Ovary (tissue), 9 donors: ENCODE data around the gene DUSP1. TPM values are rescaled to one million over a fixed set of nuclear protein-coding genes. Genes with fewer than 3 reads are reported as not detected.

Experiments used
- DNase-seq, 5 donors: peaks; one replicate each; pipeline ENCODE4 v3.0.0-alpha.2; 2019 to 2020
- H3K27ac ChIP-seq, 2 donors: fragments of 200-600 bp; one replicate each; pipeline versions ENCODE4 v1.5.1 to v1.8.0; 2019 to 2022
- H3K27me3 ChIP-seq: fragments of 200-600 bp; one replicate; pipeline ENCODE4 v1.8.0; 2022
- H3K36me3 ChIP-seq: fragments of 200-600 bp; sonication (generic); one replicate; pipeline ENCODE4 v1.5.1; 2019
- H3K4me1 ChIP-seq: one replicate; pipeline ENCODE4 v1.8.1; 2013; ENCODE audit warnings: mild to moderate bottlenecking, moderate library complexity; ENCODE audit not compliant: insufficient read depth
- H3K4me3 ChIP-seq: fragments of 200-600 bp; sonication (generic); one replicate; pipeline ENCODE4 v1.5.1; 2017
- H3K9me3 ChIP-seq, 2 donors: fragments of 200-600 bp in 1 of 2; sonication (generic) in 1 of 2; one replicate each; pipeline versions ENCODE4 v1.5.1 to v1.8.1; 2013 to 2019; ENCODE audit warnings: mild to moderate bottlenecking in 1 of 2, moderate library complexity in 1 of 2
- EP300 ChIP-seq: sonication (generic); formaldehyde crosslinking; IDR thresholded peaks from one replicate; pipeline ENCODE4 v1.6.1; 2017; ENCODE audit warnings: antibody characterized with exemption
- POLR2A ChIP-seq: fragments of 450-650 bp; IDR thresholded peaks from one replicate; pipeline ENCODE4 v1.6.1; 2017; ENCODE audit warnings: antibody characterized with exemption, mild to moderate bottlenecking, moderate library complexity
- WGBS, 3 donors: extraction: QIAGEN DNeasy Blood & Tissue Kit in 1 of 3; methylation state at CpG; one replicate each; pipeline versions ENCODE4 v1.1.5 to v1.1.7; 2013 to 2017; 5-methylcytosine and 5-hydroxymethylcytosine counted together
- intact Hi-C, 4 donors: fragments of 100-400 bp; cut with DNase I; formaldehyde crosslinking; loops; one replicate each; pipeline versions ENCODE4 v1.11.0 to v1.15.1; 2022 to 2023
- polyA plus RNA-seq, 2 donors: library from polyadenylated mRNA; stranded (reverse); fragments of 200-250 nt in 1 of 2; fragments of 350-450 nt in 1 of 2; fragmentation: Illumina TruSeq in 1 of 2; extraction: RNeasy Lipid Tissue Mini Kit (QIAGEN cat#74804) in 1 of 2; gene quantifications; one replicate each; pipeline ENCODE4 v1.2.3, GENCODE V29; 2013 to 2014
- total RNA-seq, 7 donors: library from RNA; depleted of rRNA in 2 of 7; stranded (reverse); fragments of >200 nt in 2 of 7; fragmentation: NEBNext Ultra II Directional in 3 of 7; extraction: Animal tissue kit (Norgen Biotek cat#: 25700) in 3 of 7; gene quantifications; one replicate each; pipeline versions ENCODE4 v1.1.0 to v1.2.4, GENCODE V29; 2016 to 2023
- TF ChIP-seq, protein P1 (sequence below), 3 donors: fragments of 450-650 bp in 2 of 3; fragments of 200-600 bp in 1 of 3; IDR thresholded peaks; one replicate each; pipeline versions ENCODE4 v1.5.1 to v1.8.0; 2016 to 2022; ENCODE audit warnings: antibody characterized with exemption in 3 of 3, mild to moderate bottlenecking in 1 of 3
- donor health status: DM: no; HTN: no; CAD: no; lungs with moderate emphysema.
- donor health status: DM: no; HTN: no; CAD: no.
- donor health status: Bipolar disorder and iron deficiency.
- donor health status: DM: yes; HTN: yes; CAD: no.
- donor health status: DM: no; HTN: no; CAD: no.
- donor health status: DM: yes; HTN: yes; CAD: no.

Gene DUSP1
- total and polyA plus RNA-seq, 9 donors, result 112 to 2,672 (median 201) TPM

DNA sequence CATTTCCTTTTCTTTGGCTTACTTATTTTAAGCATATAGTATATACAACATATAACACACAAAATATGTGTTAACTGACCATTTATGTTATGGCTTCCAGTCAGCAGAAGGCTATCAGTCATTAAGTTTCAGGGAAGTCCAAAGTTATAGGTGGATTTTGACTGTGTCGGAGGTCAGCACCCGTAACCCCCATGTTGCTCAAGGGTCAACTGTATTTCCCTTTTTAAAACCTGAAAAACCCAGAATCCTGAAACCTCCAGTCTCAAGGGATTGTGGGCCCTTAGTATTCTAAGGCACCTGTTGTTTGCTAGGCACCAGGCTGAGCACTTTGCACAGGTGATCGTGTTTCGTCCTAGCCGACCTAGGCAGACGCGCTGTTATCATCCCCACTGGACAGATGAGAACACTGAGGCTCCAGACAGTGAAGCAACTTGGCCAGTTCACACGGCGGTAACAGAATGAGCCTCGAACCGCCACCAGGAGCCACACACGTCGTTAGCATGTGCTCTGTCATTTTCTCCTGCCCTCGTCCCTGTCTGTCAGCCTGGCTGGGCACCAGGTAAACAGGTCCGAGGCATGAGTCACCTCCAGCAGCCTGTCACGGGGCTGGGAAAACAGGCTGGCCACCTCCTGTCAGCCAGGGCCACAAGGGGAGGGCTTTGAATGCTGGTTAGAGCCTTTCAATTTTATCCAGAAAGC lies 39.9 kb downstream of the DUSP1 start:
- no peak overlapping the region for H3K27ac ChIP-seq
- no peaks in the 10 kb centered on the region for H3K9me3 ChIP-seq
- peaks cover 10% of the 10 kb centered on the region for H3K4me1 ChIP-seq
- no peaks in the 10 kb centered on the region for H3K27me3 ChIP-seq
- H3K36me3 ChIP-seq, result no peaks in the 10 kb centered on the region
- no peak overlapping the region for H3K4me3 ChIP-seq
- no peak for TF ChIP-seq EP300
- TF ChIP-seq, protein P1, sequence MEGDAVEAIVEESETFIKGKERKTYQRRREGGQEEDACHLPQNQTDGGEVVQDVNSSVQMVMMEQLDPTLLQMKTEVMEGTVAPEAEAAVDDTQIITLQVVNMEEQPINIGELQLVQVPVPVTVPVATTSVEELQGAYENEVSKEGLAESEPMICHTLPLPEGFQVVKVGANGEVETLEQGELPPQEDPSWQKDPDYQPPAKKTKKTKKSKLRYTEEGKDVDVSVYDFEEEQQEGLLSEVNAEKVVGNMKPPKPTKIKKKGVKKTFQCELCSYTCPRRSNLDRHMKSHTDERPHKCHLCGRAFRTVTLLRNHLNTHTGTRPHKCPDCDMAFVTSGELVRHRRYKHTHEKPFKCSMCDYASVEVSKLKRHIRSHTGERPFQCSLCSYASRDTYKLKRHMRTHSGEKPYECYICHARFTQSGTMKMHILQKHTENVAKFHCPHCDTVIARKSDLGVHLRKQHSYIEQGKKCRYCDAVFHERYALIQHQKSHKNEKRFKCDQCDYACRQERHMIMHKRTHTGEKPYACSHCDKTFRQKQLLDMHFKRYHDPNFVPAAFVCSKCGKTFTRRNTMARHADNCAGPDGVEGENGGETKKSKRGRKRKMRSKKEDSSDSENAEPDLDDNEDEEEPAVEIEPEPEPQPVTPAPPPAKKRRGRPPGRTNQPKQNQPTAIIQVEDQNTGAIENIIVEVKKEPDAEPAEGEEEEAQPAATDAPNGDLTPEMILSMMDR (IDR thresholded peaks at IDR 0.05), result no peak
- no peak for TF ChIP-seq POLR2A
- intact Hi-C loops, result no loop called here
- 87 to 92% (median 90%) methylated on average over 16 of the region's 16 CpGs for WGBS, 3 donors
- no peak for DNase-seq

DNA sequence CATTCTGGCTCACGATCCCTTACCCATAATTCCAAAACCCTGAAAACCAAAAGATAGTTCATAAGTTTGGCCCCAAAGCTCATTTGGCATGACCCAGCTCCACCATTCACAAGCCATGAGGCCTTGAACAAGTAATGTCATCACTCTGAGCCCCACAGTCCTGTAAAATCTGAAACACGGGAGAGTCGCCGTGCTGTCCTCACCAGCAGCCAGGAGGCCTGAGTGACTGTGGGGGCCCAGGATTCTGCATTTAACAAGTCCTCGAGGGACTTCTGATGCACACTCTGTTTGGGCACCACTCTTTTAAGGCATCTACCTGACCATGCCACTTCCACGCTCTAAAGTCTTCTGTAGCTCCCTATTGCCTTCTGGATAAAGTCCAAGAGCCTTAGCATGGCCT lies 40.8 kb downstream of the DUSP1 start:
- Histone ChIP-seq H3K4me3 (no peak overlapping the region), H3K36me3 (no peaks in the 10 kb centered on the region), H3K4me1 (peaks cover 10% of the 10 kb centered on the region), H3K27ac (no peak overlapping the region), H3K9me3 (no peaks in the 10 kb centered on the region), H3K27me3 (no peaks in the 10 kb centered on the region)
- 96 to 98% (median 97%) methylated on average over 6 of the region's 6 CpGs for WGBS, 3 donors
- TF ChIP-seq, protein P1 (IDR thresholded peaks at IDR 0.05), result no peak
- TF ChIP-seq EP300 (no peak), POLR2A (no peak)
- intact Hi-C loops, result no loop called here
- no peak for DNase-seq

DNA sequence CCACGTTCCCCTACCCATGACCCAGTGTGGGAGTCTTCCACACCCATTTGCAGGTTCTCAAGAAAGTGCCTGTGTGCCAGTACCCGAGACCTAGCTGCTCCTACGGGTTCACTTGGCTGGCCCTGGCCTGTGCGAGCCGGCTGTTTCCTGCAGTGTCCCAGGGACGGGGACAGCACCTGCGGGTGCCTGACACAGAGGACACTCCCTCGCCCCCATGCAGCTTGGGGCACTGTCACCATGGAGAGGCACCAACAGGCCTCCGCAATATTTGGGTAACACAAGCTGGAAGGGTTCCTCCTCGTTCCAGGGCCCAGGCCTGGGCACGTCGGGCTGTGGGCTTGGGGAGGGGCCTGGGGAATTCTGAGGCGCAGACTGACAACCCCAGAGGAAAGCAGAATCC lies 41.4 kb downstream of the DUSP1 start:
- Histone ChIP-seq H3K9me3 (no peaks in the 10 kb centered on the region), H3K27me3 (no peaks in the 10 kb centered on the region), H3K4me1 (peaks cover 10% of the 10 kb centered on the region), H3K4me3 (no peak overlapping the region), H3K27ac (no peak overlapping the region), H3K36me3 (no peaks in the 10 kb centered on the region)
- no peak for TF ChIP-seq POLR2A
- TF ChIP-seq, protein P1 (IDR thresholded peaks at IDR 0.05), result no peak
- TF ChIP-seq EP300, result no peak
- DNase-seq, result no peak
- intact Hi-C loops, result loop anchor here in 1 of 4 donors (10.0 kb wide), 1 partner anchor 325 kb away; the partner anchor contains the start of gene CREBRF
- 90 to 94% (median 93%) methylated on average over 11 to 13 of the region's 13 CpGs for WGBS, 3 donors

DNA sequence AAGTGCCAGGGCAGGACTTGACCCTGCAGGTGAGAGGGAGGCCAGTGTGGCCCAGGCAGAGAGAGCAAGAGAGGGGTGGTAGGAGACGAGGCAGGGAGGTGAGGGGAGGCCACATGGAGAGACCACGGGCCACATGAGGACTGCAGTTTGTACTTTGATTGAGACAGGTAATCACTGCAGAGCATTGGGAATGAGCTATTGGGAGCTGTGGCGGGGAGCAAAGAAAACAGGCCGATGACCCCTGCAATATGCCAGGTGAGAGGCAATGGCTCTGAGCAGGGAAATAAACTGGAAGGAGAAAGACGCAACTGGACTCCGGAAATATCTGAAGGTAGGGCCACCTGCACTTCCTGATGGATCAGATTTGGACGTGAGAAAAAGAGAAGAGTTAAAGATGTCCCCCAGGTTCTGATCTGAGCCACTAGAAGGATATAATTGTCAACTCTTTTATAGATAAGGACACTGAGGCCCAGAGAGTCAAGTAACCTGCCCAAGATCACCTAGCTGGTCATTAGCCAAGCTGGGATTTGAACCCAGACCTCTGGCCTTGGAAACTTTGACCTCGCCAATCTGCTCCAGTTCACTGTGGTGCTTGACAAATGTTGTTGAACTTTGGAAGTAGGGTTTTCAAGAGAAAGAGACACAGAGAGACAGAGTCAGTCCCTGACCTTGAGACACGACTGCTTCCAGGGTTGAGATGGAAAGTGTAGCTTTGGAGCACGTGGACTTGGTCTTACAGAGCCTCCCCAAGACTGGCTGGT lies 42.3 kb downstream of the DUSP1 start:
- Histone ChIP-seq H3K27me3 (no peaks in the 10 kb centered on the region), H3K9me3 (no peaks in the 10 kb centered on the region), H3K27ac (no peak overlapping the region), H3K36me3 (no peaks in the 10 kb centered on the region), H3K4me1 (peaks cover 6% of the 10 kb centered on the region), H3K4me3 (no peak overlapping the region)
- TF ChIP-seq EP300, result no peak
- TF ChIP-seq, protein P1 (IDR thresholded peaks at IDR 0.05), result no peak
- no peak for TF ChIP-seq POLR2A
- DNase-seq, result no peak
- intact Hi-C loops, result loop anchor here in 1 of 4 donors (10.0 kb wide), 1 partner anchor 326 kb away; the partner anchor contains the start of gene CREBRF
- 85 to 88% (median 88%) methylated on average over 10 of the region's 10 CpGs for WGBS, 3 donors
